ENCODE measurements around the gene TNFRSF1B.

The TNFRSF1B gene

DNA sequence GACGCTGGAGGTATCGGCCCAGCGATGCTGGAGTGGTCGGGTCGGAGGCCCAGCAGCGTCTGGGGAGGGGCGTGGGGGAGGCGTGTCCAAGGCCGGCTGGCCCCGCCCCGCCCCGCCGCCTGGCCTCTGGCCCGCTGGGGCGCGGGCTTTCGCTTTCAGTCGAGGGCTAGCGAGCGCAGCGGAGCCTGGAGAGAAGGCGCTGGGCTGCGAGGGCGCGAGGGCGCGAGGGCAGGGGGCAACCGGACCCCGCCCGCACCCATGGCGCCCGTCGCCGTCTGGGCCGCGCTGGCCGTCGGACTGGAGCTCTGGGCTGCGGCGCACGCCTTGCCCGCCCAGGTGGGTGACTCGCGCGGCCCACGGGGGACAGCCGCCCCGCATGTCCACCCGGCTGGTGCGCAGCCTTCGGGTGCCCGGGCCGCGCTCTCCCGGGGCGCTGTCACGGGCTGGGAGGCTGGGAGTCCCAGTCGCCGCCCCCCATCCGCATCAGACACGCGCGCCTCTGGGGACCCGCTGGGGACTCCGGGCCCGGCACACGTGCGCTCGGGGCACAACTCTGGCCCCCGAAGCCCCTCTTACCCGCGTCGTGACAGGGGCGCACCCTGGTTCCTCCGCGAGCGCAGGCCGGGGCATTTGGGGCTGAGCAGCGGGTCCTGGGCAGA, at the start of gene TNFRSF1B:
Gene TNFRSF1B (plus strand): TSS at position 158 of the 659 bp plus-strand sequence. CDS start 101 bp downstream, at position 259.
- no peak for DNase-seq (ENCODE audit: low read depth in 2 of 2)

DNA sequence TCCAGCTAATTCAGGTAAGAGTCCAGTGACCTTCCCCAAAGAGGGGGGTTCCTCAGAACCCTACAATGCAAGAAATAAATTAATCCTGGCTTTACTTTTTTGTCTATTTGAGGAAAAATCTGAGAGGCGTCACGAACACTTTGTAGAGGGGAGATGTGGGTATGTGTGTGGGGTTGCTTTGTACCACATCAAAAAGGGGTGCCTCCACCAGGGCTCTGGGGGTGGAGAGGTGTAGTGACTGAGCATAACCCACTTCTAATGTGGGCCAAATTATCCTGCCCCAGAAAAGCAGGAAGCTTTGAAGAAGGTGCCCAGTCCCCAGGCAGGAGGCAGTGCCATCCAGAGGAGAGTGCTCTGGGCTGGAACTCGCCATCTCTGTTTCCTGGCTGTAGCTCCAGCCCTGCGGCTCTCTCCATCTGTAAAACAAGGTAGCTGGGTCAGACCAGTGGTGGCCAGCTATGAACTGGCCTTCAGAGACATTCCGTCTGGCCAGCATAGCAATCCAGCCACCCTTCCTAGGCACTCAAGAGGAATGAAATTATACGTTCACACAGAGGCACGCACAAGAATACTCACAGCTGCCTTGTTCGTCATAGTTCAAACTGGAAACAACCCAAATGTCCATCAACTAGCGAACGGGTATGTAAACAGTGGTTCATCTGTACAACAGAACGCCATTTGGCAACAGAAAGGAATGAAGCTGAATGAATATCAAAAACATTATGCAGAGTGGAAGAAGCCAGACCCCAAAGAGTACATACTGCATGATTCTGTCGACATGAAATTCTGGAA, 45.4 kb upstream of the TNFRSF1B start:
- peak; percentile 13 to 16 for DNase-seq (ENCODE audit: low read depth in 2 of 2)

DNA sequence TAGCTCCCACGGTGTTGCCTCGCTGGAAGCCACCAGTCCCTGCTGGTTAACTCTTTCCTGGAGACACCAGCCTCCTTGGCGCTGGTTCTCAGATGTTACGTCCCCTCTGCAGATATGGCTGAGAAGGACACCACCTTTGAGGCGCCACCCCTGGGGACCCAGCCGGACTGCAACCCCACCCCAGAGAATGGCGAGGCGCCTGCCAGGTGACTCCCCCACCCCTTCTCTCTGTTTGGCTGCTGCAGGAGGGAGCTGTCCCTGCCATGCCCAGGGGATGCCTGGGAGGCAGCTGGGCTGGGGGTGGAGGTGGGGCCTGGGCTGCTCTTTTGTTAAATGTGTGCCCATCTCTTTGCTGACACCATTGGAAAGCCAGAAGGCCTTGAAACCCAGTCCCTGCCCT, 43.6 kb upstream of the TNFRSF1B start:
- no peak for DNase-seq (ENCODE audit: low read depth in 2 of 2)

DNA sequence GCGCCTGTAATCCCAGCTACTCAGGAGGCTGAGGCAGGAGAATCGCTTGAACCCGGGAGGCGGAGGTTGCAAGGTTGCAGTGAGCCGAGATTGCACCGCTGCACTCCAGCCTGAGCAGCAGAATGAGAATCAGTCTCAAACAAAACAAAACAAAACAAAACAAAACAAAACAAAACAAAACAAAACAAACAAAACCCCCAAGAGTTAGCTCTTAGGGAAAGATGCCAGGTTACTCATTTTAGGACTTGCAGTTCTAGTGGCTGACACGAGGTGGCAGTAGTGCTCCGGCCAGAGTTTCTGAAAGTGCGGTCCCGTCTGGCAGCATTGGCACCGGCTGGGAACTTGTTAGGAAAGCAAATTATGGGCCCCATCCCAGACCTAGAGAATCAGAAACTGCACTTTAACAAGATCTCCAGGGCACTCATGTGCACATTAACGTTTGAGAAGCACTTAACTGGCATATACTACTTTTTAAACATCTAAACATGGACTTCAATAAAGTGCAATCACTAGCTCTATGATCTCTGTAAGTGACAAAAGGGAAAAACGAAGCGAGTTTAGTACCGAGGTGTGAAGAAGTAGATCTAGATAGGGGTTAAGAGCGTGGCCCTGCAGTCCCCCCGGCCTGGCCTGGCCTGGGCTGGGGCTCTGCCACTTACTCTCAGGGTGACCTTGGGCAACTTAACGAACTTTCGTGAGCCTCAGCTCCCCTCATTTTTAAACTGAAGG, 41.9 kb upstream of the TNFRSF1B start:
- peak; percentile 9 to 19 for DNase-seq (ENCODE audit: low read depth in 2 of 2)

DNA sequence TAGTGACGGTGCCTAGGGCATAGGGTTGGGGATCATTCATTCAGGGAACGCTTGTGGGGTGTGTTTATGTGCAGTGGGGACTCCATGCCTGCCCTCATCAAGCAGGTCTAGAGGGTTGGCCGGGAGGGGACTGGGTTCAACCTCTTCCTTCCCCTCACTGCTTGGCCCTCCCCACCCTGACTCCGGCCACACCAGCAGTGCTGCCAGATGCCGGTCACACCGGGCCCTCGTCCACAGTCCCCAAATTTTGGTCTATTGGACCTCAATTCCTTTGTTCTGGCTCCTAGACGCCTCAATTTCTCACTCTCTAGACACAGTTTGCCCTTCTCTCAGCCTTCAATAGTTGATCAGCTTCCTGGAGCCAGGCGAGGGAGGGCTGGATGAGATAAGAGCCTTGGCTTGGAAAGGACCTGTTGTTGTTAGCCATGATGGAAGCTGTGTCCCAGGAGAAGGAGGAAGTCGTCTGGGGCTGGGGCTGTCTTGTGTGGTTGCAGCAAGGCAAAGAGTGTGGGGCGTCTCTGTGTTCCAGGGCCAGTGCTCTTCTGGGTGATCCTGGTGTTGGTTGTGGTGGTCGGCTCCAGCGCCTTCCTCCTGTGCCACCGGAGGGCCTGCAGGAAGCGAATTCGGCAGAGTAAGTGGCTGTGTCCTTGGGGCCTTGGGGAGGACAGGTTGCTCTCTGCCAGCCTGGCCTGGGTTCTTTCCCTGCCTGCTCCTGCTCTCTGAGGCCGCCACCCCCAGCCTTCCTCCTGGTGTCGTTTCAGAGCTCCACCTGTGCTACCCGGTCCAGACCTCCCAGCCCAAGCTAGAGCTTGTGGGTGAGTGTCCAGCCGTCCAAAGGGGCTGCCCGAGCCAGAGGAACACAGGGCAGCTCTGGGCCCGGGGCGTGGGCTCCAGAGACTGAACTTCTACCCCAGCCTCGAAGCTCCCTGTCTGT, 41.1 kb upstream of the TNFRSF1B start:
- no peak for DNase-seq (ENCODE audit: low read depth in 2 of 2)

DNA sequence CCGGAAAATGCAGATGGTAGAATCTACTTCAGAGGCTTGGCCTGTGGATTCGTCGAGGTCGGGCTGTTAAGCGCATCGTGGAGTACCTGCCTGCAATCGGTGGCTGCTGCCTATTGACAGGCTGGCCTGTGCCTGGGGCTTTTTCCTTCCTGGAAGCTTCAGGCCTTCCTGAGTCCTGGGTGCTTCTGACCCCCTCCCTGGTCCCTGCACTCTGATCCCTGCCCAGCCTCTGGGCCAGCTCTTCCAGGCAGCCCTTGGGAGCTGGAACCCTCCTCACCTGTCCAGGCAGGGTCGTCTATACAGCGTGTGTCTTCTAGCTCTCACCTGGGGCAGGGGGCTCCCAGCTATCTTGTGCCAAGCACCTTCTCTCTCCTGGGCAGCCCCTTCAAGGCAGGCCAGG, 40.0 kb upstream of the TNFRSF1B start:
- no peak for DNase-seq (ENCODE audit: low read depth in 2 of 2)

DNA sequence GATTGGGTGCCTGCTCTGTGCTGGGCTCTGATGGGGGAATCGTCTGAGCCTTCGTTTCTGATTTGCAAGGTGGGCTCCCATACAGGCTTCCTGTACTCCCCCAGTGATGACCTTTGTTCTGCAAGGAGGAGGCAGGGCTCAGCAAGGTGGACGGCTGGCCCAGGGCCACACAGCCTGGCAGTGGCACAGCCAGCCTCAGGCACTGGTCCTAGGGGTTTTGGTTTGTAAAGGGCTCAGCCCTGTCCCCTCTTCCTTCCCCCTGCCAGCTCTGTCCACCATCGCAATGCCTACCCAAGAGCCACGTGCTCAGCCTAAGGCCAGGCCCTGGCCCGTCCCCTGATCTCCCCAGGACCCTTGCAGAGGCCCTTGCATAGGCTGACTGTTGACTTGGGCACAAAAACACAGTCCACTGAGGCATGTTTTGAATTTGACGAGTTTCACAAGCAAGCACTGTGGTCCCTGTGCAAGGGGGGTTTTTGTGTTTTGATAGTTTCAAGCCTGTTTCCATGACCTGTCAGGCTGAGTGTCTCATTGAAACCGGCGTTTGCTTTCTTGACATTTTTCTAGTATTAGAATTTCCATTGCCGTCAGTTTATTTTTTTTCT, 39.5 kb upstream of the TNFRSF1B start:
- no peak for DNase-seq (ENCODE audit: low read depth in 2 of 2)

DNA sequence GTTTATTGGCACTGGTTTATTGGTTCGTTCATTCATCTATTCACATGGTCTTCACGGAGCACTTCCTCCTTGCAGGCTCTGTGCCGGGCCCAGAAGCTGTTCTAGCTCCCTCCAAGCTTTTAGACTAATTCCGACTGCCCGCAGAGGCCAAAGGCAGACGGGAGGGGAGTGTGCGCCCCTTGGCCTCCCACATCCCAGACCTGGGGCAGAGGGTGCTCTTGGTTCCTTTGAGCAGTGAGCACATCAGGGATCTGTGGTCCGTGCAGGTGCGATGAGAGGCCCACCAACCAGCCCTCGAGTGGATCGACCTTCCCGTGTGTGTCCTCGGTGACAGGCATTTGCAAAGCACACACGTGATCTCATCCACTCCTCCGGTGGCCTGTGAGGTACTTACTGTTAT, 38.7 kb upstream of the TNFRSF1B start:
- no peak for DNase-seq (ENCODE audit: low read depth in 2 of 2)

DNA sequence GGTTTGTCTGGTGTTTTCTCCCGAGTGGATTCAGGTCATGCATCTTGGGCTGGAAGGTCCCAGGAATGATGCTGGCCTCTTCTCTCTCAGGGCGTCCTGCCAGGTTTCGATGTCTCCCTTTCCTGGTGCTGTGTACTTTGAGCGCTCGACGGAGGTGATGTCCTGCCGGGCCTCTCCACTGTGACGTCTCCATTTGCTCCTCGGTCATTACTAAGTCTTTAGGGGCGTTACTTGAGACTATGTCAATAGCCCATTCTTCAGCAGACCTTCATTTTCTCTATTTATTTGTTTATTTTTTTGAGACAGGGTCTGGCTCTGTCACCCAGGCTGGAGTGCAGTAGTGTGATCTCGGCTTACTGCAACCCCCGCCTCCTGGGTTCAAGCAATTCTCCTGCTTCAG, 37.2 kb upstream of the TNFRSF1B start:
- no peak for DNase-seq (ENCODE audit: low read depth in 2 of 2)

DNA sequence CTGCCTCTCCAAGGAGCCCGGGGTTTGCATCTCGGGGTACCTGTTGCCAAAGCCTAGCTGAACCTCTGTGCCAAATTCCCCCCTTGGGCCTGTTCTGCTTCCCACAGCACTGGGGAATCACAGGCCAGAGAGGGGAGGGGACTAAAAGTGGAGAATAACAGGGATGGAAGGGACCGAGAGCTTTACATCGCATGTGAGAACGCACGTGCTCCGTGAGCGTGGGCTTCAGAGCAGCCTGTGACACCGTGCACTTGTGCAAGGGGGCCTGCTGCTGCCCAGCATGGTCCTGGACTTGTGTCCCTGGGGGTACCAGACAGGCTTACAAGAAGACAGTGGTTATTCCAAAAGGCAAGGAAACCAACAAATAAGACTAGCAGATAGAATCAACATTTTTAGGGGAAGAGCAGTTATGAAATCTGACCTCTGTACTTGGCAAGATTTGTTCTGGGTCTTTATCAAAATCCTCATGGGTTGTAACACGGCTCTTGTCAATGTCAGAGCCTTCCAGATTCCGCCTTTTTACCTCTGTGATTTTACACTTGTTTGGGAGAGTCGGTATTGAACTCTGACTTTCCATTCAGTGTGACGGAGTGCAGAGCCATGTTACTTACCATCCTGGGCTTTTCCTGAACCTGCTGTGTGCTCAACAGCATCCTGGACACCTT, 36.2 kb upstream of the TNFRSF1B start:
- DNase-seq (ENCODE audit: low read depth in 2 of 2) = no peak

DNA sequence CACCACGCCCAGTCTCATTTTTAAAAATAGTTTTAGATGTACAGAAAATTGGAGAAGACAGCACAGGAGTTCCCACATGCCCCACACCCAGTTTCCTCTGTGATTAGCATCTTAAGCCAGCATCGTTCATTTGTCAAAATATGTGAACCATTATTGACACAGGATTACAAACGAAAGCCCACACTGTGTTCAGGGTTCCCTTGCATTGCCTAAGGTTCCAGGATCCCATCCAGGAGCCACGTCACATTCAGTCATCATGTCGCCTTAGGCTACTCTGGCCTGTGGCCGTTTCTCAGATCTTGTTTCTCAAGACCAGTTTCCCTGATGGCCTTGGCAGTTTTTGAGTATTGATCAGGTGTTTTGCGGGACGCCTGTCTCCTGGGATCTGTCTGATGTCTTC, 34.7 kb upstream of the TNFRSF1B start:
- no peak for DNase-seq (ENCODE audit: low read depth in 2 of 2)

DNA sequence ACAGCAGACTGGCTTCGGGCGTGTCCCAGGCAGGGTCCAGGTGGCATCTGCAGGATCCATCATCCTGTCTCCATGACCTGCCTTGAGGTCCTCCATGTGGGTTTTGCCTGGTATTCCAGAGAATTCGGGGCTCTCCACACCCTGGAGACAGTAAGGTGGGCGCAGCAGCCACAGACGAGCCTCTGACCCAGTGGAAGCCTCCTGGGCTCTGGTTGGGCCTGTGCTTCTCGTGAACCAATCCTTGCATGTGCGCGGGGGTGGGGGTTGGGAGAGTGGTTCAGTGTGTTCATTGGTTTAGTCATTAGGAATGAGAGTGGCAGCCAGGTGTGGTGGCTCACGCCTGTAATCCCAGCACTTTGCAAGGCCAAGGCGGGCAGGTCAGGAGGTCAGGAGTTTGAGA, 32.1 kb upstream of the TNFRSF1B start:
- no peak for DNase-seq (ENCODE audit: low read depth in 2 of 2)

DNA sequence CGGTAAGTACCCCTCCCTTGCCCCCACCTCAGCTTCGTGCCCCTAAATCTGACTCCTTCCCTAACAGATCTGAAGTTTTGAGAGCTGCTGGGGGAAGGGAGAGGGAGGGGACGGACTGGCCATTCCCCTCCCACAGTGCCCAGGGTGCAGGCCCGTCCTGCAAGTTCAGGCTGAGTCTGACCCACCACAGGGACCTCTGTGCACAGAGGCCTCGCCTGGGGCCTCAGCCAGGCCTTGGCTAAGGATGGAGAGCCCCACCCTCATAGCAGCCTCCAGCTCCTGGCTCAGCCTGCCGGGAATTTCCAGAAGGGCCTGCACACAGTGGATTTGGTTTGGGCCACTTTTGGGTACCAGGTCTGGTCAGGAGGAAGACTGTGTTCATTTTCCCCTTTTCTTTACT, 31.2 kb upstream of the TNFRSF1B start:
- DNase-seq (ENCODE audit: low read depth in 2 of 2) = no peak

DNA sequence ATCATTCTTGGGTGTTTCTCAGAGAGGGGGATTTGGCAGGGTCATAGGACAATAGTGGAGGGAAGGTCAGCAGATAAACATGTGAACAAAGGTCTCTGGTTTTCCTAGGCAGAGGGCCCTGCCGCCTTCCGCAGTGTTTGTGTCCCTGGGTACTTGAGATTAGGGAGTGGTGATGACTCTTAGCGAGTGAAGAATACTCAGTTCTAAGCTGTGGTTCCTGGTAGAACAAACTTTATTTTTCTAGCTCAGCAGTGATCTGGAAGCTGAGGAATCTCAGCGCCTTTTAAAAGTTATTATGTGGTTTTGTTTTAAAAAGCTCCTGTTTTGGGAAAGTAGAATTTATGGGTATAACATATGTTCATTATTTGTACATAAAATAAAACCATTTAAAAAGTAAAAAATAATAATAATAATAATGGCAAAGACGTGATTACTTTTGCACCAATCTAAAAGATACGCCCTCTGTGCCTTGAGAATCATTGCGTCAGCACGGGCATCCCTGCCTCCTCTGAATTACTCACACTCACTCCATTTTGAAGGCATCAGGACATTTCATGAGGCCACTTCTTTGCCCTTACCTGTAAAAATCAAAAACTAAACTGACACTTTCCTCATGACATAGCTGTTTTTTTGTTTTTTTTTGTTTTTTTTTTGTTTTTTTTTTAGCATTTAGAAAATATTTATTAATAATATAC, 29.7 kb upstream of the TNFRSF1B start:
- DNase-seq (ENCODE audit: low read depth in 2 of 2) = no peak

DNA sequence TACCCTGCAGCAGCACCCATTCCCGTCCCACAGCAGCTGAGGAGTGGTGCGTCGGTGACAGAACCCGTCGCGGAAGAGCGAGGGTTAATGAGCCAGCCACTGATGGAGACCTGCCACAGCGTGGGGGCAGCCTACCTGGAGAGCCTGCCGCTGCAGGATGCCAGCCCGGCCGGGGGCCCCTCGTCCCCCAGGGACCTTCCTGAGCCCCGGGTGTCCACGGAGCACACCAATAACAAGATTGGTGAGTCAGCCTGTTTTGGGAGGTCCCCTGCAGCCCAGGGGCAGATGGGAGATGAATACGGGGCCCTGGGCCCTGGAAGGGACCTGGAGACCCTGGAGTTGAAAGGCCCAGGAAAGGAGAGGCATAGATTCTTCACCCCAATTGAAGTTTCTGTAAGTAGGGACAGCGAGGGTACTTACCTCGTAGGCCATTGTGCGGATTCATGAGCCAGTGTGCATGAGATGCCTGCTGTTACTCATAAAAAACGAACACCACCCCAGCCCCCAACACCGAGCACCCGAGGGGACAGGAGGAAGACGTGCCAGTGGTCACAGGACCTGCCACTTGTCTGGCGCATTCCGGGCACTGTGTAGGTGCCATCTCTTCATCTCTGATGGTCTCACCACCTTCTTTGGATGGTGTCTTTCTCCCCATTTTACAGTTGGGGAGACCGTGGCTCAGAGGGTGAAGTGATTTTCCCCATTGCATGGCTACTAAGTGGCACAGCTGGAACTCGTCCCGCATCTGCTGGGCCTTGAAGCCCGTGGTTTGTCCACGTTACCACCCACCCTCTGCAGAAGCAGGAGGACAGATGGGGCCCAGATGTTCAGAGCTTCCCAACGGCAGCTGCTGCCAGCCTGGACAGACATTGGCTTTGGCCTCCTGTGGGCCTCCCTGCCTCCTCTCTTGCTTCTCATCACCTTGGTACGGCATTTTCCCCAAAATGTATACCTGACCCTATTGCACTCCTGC, 28.3 kb upstream of the TNFRSF1B start:
- no peak for DNase-seq (ENCODE audit: low read depth in 2 of 2)

DNA sequence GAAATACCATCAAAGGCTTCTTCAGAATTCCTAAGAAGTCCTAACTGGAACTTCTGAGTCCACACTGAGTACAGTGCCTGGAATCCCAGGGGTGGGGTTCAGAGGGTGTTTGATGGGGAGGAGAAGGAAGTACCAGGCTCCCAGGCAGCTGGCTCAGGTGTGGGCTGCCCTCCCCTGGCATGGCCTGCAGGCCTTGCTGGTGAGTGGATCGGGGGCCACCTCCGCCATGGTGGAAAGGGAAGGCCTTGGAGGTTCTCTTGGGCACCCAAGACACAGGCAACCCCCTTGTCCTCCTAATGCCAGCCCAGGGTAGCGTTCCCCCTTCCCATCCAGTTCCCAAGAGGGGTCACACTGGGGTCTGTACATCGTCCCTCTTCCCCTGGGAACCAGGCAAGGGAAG, 26.8 kb upstream of the TNFRSF1B start:
- no peak for DNase-seq (ENCODE audit: low read depth in 2 of 2)

DNA sequence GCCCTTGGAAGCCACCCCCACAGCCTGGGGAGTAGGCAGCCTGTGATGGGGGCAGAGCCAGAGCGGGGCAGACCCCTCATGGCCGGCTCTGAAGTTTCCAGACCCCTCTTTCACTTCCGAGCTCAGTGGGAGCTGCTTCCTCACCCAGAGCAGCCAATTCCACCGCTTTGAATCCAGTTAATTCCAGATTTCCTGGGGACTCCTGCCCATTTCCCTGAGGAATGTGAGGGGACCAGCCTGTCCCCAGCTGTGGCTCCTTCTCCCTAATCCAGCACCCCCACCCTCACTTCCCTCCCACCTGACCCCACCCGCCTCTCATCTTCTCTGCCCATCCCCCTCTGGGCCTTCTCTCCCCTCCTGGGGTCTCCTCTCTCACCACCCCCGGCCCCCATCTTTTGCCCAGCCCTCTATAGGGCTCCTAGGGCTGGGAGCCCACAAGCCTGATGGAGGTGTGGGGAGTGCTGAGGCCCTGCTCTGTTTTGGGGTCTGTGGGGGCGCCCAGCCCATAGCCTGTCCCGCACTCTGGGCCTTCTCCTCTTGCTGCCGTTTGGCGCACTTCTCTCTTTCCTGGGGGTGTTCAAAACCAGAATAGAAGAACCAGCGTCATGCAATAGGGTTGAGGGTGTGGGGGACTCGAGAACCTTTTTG, 26.2 kb upstream of the TNFRSF1B start:
- DNase-seq (ENCODE audit: low read depth in 2 of 2) = no peak

DNA sequence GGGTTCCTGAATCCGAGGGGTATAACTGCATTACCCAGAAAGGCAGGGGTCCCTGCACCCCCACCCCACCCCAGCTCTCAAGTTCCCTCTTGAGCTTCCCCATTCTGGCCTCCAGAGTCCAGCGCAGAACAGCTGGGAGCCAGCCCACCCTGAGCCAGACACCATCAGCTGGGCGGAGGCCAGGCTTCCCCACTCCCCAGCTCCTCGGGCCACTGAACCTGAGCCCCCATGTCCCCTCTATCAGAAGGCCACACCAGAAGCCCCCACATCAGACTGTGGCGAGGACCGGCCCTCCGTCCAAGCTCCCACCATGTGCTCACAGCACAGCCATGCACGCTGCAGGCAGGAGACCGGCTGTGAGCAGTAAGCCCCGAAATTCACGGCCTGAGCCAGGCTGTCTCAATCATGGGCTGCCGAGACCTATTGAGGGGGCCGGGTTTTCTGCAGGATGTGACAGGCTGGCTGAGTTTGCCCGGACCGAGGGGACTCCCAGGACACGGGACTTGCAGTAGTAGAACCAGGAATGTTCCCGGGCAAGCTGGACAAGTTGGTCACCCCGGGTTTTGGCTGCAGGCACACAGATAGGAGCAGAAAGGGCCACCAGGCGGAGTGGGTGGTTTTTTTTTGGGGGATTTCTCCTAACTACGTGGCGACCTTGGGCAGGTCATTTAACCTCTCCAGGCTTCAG, 25.5 kb upstream of the TNFRSF1B start:
- DNase-seq (ENCODE audit: low read depth in 2 of 2) = no peak
